Measurements from ENCODE around the gene SLF2.

SLF2 gene

DNA sequence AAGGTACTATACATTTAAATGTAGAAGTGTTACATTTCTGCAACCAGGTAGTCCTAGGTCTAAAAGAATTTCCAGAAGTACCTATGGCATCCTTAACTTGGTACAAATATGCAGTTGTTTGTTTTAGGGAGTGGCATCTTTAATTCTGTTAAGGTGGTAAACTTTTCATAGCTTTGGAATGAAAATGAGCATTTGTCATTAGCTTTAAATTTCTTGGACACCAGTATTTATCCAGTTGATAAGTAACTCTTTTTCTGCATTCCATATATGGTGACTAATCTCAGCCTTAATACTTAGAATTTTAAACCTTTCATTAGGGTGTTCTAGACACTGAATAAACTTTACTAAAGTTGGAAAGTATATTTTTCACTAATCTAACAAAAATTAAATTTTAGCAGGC is 10.8 kb downstream of the SLF2 start:
- TF ChIP-seq POLR2AphosphoS5 (IDR thresholded peaks at IDR 0.05; ENCODE audit: low read depth, low read length) (no peak), FOXP2 (optimal IDR thresholded peaks at IDR 0.05; ENCODE audit: borderline replicate concordance, extremely low read depth, extremely low read length, insufficient read depth) (no peak), SIN3A (IDR thresholded peaks at IDR 0.05; ENCODE audit: borderline replicate concordance, insufficient read depth, low read length) (no peak), TAF1 (IDR thresholded peaks at IDR 0.05; ENCODE audit: borderline replicate concordance, insufficient read depth, low read length) (no peak)
- TF ChIP-seq, protein P1, sequence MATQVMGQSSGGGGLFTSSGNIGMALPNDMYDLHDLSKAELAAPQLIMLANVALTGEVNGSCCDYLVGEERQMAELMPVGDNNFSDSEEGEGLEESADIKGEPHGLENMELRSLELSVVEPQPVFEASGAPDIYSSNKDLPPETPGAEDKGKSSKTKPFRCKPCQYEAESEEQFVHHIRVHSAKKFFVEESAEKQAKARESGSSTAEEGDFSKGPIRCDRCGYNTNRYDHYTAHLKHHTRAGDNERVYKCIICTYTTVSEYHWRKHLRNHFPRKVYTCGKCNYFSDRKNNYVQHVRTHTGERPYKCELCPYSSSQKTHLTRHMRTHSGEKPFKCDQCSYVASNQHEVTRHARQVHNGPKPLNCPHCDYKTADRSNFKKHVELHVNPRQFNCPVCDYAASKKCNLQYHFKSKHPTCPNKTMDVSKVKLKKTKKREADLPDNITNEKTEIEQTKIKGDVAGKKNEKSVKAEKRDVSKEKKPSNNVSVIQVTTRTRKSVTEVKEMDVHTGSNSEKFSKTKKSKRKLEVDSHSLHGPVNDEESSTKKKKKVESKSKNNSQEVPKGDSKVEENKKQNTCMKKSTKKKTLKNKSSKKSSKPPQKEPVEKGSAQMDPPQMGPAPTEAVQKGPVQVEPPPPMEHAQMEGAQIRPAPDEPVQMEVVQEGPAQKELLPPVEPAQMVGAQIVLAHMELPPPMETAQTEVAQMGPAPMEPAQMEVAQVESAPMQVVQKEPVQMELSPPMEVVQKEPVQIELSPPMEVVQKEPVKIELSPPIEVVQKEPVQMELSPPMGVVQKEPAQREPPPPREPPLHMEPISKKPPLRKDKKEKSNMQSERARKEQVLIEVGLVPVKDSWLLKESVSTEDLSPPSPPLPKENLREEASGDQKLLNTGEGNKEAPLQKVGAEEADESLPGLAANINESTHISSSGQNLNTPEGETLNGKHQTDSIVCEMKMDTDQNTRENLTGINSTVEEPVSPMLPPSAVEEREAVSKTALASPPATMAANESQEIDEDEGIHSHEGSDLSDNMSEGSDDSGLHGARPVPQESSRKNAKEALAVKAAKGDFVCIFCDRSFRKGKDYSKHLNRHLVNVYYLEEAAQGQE (IDR thresholded peaks at IDR 0.05; ENCODE audit: insufficient read depth in 1 of 2, low read depth in 2 of 2, low read length in 2 of 2), result no peak

DNA sequence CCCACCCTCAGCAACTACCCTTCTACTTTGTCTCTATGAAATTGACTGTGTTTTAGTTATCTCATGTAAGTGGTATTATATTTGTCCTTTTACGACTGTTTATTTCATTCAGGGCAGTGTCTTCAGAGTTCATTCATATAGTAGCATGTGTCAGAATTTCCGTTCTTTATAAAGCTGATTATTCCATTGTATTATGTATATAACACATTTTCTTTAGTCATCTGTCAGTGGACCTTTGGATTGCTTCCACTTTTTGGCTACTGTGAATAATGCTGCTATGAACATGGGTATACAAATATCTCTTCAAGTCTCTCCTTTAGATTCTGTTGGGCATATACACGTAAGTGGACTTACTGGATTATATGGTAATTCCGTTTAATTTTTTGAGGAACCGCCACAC is 14.5 kb downstream of the SLF2 start:
- no peak for TF ChIP-seq POLR2AphosphoS5 (IDR thresholded peaks at IDR 0.05; ENCODE audit: low read depth, low read length)
- TF ChIP-seq SIN3A (IDR thresholded peaks at IDR 0.05; ENCODE audit: borderline replicate concordance, insufficient read depth, low read length), result no peak
- TF ChIP-seq, protein P1 (IDR thresholded peaks at IDR 0.05; ENCODE audit: insufficient read depth in 1 of 2, low read depth in 2 of 2, low read length in 2 of 2), result no peak
- no peak for TF ChIP-seq TAF1 (IDR thresholded peaks at IDR 0.05; ENCODE audit: borderline replicate concordance, insufficient read depth, low read length)
- TF ChIP-seq FOXP2 (optimal IDR thresholded peaks at IDR 0.05; ENCODE audit: borderline replicate concordance, extremely low read depth, extremely low read length, insufficient read depth), result no peak

DNA sequence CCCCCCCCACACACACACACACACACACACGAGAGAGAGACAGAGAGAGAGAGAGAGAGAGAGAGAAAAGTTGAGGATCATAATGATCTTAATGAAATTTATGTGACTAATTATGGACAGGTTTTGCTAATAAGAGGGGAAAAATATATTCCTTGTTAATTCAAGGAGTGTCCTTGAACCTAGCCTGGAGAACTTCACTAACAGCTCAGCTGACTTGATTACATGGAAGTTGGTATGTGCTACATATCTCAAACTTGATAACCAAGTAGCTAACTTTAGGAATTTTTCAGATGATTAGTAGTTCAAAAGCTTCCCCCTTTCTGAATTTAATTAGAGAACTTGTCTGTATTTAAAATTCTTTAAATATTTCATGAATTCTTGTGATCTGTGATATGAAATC is 15.3 kb downstream of the SLF2 start:
- TF ChIP-seq FOXP2 (optimal IDR thresholded peaks at IDR 0.05; ENCODE audit: borderline replicate concordance, extremely low read depth, extremely low read length, insufficient read depth) (no peak), SIN3A (IDR thresholded peaks at IDR 0.05; ENCODE audit: borderline replicate concordance, insufficient read depth, low read length) (no peak), TAF1 (IDR thresholded peaks at IDR 0.05; ENCODE audit: borderline replicate concordance, insufficient read depth, low read length) (no peak), POLR2AphosphoS5 (IDR thresholded peaks at IDR 0.05; ENCODE audit: low read depth, low read length) (no peak)
- TF ChIP-seq, protein P1 (IDR thresholded peaks at IDR 0.05; ENCODE audit: insufficient read depth in 1 of 2, low read depth in 2 of 2, low read length in 2 of 2), result no peak

DNA sequence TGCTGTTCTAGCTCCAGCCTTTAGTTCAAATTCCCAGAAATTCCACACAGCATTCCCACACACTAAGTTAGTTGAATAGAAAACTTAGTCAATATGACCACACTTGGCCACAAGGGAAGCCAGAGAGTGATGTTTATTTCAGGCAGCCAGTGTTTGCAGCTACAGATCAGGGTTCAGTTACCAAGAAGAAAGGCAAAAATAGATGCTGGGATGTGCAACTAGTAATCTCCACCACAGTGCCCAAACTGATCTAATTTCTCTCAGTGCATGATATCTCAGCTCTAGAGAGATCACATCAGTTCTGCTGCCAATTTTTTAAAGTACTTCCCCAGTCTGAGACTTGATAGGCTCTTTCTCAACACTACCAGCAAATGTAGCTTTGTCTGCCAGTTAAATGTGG is 17.6 kb downstream of the SLF2 start:
- TF ChIP-seq POLR2AphosphoS5 (IDR thresholded peaks at IDR 0.05; ENCODE audit: low read depth, low read length), result no peak
- no peak for TF ChIP-seq FOXP2 (optimal IDR thresholded peaks at IDR 0.05; ENCODE audit: borderline replicate concordance, extremely low read depth, extremely low read length, insufficient read depth)
- TF ChIP-seq, protein P1 (IDR thresholded peaks at IDR 0.05; ENCODE audit: insufficient read depth in 1 of 2, low read depth in 2 of 2, low read length in 2 of 2), result no peak
- TF ChIP-seq TAF1 (IDR thresholded peaks at IDR 0.05; ENCODE audit: borderline replicate concordance, insufficient read depth, low read length), result no peak
- no peak for TF ChIP-seq SIN3A (IDR thresholded peaks at IDR 0.05; ENCODE audit: borderline replicate concordance, insufficient read depth, low read length)
